ENCODE data around the gene HSPA1L.
A peak's percentile ranks its signal among the peaks of the same experiment; 100 is the strongest.
"Not testable (repeated sequence)": the region's sequence is repeated elsewhere in the genome, so short reads cannot be mapped to it uniquely, and the experiment has no call there.

HSPA1L gene

GRCh38 chr6:31864818-31865204, 49.7 kb upstream of the HSPA1L start (continued):
- TF ChIP-seq PRDM2 (tag by site-specific recombination; IDR thresholded peaks at IDR 0.05; ENCODE audit: borderline replicate concordance), result no peak
- TF ChIP-seq KLF8 (tag by site-specific recombination; IDR thresholded peaks at IDR 0.05), result no peak
- TF ChIP-seq ZNF670 (tag by site-specific recombination; IDR thresholded peaks at IDR 0.05; ENCODE audit: low read depth), result no peak
- no peak for TF ChIP-seq FEZF1 (tag by site-specific recombination; IDR thresholded peaks at IDR 0.05)
- no peak for TF ChIP-seq ZNF785 (tag by site-specific recombination; IDR thresholded peaks at IDR 0.05)
- TF ChIP-seq ZNF768 (tag by site-specific recombination; IDR thresholded peaks at IDR 0.05), result no peak

- Histone ChIP-seq H3K4me3 (ENCODE audit: low read depth, low read length) (peak overlapping the region; percentile 49), H3K36me3 (ENCODE audit: control insufficient read depth in 2 of 2, insufficient read depth in 1 of 2, low read length in 2 of 2) (peaks cover 0 to 23% of the 10 kb centered on the region in 2 experiments; a peak in 1 of 3 replicates), H3K27ac (ENCODE audit: extremely low read depth, low read depth, low read length) (peak overlapping the region; percentile 27; the same call in 1 of the 2 replicates)
- H3K4me1 ChIP-seq (ENCODE audit: control insufficient read depth, insufficient read depth, low read length); H3K9me3 ChIP-seq (ENCODE audit: control insufficient read depth, insufficient read depth, low read depth, low read length): not testable (repeated sequence)
- CTCF ChIA-PET, result interaction anchor here (0.5 to 7.0 kb wide), 8 partner anchors 24 to 184 kb away, joined by 3 to 53 read pairs (median 4); partner anchors contain the start of gene DDAH2
- 0 out of 2 replicates have a peak, but pooled peaks have one; percentile 3 for TF ChIP-seq CTCF (tag by site-specific recombination; IDR thresholded peaks at IDR 0.05)
- POLR2A ChIA-PET, result interaction anchor here (0.6 to 5.0 kb wide), 20 partner anchors 12 to 1481 kb away, joined by 4 to 125 read pairs (median 12); partner anchors contain the start of genes ABHD16A, BAG6, C6orf47 and DDX39B
Measured at GRCh38 chr6:31864123-31864562, 49.1 kb upstream of the HSPA1L start.

- Histone ChIP-seq H3K9me3 (ENCODE audit: control insufficient read depth, insufficient read depth, low read depth, low read length) (no peaks in the 10 kb centered on the region), H3K4me3 (ENCODE audit: low read depth, low read length) (peak within 1 kb of the TSS; percentile 82), H3K4me1 (ENCODE audit: control insufficient read depth, insufficient read depth, low read length) (no peaks in the 10 kb centered on the region), H3K27ac (ENCODE audit: extremely low read depth, low read depth, low read length) (peak within 1 kb of the TSS; percentile 27), H3K36me3 (ENCODE audit: control insufficient read depth in 2 of 2, insufficient read depth in 1 of 2, low read length in 2 of 2) (peaks cover 0 to 34% of the 10 kb centered on the region in 2 experiments; a peak in 2 of 3 replicates)
- ChIA-PET CTCF (interaction anchor here (0.6 to 7.0 kb wide), 10 partner anchors 13 to 826 kb away, joined by 3 to 53 read pairs (median 4); partner anchors contain the start of gene DDAH2), POLR2A (interaction anchor here (0.5 to 5.0 kb wide), 57 partner anchors 9 to 461 kb away, joined by 3 to 125 read pairs (median 5); partner anchors contain the start of genes ABHD16A, ATP6V1G2, BAG6 and C6orf47)
- TF ChIP-seq ZNF555 (tag by site-specific recombination; conservative IDR thresholded peaks at IDR 0.05) (no peak), KLF17 (tag by site-specific recombination; IDR thresholded peaks at IDR 0.05) (no peak), ZIC2 (tag by site-specific recombination; IDR thresholded peaks at IDR 0.05) (peak; percentile 81), CTCF (tag by site-specific recombination; IDR thresholded peaks at IDR 0.05) (no peak), ZNF362 (tag by site-specific recombination; IDR thresholded peaks at IDR 0.05) (no peak), ZNF580 (tag by site-specific recombination; IDR thresholded peaks at IDR 0.05) (no peak), ZNF449 (tag by site-specific recombination; IDR thresholded peaks at IDR 0.05) (no peak)
Measured at GRCh38 chr6:31862344-31863235, 47.5 kb upstream of the HSPA1L start, which contains the start of gene NEU1. TSS of gene NEU1 (minus strand) at chr6:31862821. CDS start at chr6:31862776, 45 bp downstream.

Data from HEK293 (cell line).